Fibroblast of mammary gland (primary cell): ENCODE measurements around the gene SLX4IP.

ENCODE experiments used
- DNase-seq: peaks from one replicate; pipeline ENCODE4 v3.0.0-alpha.2; 2010; ENCODE audit warnings: low read depth
- H3K4me3 ChIP-seq: 2 replicates; pipeline ENCODE4 v1.5.1; 2011; ENCODE audit warnings: low read depth, mild to moderate bottlenecking, low read length, moderate library complexity; ENCODE audit not compliant: control insufficient read depth
- TF ChIP-seq, protein P1 (sequence below): conservative IDR thresholded peaks from 2 replicates; pipeline ENCODE4 v1.5.1; 2011; ENCODE audit warnings: low read depth, low read length, inconsistent platforms; ENCODE audit not compliant: control insufficient read depth, insufficient read depth

SLX4IP gene

GRCh38 chr20:10642856-10643559, 207.9 kb downstream of the SLX4IP start:
- no peak for DNase-seq
- TF ChIP-seq, protein P1, sequence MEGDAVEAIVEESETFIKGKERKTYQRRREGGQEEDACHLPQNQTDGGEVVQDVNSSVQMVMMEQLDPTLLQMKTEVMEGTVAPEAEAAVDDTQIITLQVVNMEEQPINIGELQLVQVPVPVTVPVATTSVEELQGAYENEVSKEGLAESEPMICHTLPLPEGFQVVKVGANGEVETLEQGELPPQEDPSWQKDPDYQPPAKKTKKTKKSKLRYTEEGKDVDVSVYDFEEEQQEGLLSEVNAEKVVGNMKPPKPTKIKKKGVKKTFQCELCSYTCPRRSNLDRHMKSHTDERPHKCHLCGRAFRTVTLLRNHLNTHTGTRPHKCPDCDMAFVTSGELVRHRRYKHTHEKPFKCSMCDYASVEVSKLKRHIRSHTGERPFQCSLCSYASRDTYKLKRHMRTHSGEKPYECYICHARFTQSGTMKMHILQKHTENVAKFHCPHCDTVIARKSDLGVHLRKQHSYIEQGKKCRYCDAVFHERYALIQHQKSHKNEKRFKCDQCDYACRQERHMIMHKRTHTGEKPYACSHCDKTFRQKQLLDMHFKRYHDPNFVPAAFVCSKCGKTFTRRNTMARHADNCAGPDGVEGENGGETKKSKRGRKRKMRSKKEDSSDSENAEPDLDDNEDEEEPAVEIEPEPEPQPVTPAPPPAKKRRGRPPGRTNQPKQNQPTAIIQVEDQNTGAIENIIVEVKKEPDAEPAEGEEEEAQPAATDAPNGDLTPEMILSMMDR = no peak
- H3K4me3 ChIP-seq = no peak overlapping the region

DNA sequence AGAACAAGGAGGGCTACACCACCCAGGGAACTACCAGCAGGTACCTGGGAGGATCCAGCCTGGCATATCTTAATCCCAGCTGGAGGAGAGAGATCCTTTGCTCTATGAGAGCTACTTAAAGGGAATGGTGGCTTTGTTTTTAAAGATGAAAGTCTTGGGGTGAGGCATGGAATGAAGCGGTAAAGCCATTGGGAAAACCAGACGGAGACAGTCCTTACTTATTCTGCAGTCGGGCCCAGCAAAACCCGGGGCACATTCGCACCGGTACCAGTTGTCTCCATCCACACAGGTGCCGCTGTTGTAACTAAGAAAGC, 208.4 kb downstream of the SLX4IP start:
- TF ChIP-seq, protein P1 = no peak
- no peak for DNase-seq
- H3K4me3 ChIP-seq = no peak overlapping the region

GRCh38 chr20:10644458-10645204, 209.5 kb downstream of the SLX4IP start:
- DNase-seq = no peak
- TF ChIP-seq, protein P1 = no peak

GRCh38 chr20:10645205-10645570, 210.1 kb downstream of the SLX4IP start:
- H3K4me3 ChIP-seq = no peak overlapping the region
- DNase-seq = no peak
- TF ChIP-seq, protein P1 = no peak

More at GRCh38 chr20:10644458-10645204, 209.5 kb downstream of the SLX4IP start:
- no peak overlapping the region for H3K4me3 ChIP-seq

- H3K4me3 ChIP-seq = no peak overlapping the region
- TF ChIP-seq, protein P1 = no peak
- DNase-seq = no peak
Measured at GRCh38 chr20:10646006-10646405, 210.9 kb downstream of the SLX4IP start.

- DNase-seq = no peak
- H3K4me3 ChIP-seq = no peak overlapping the region
- TF ChIP-seq, protein P1 = no peak
Measured at GRCh38 chr20:10646886-10647420, 211.8 kb downstream of the SLX4IP start.
